A549 (cell line): ENCODE results near the gene RFLNA.

Experiments used
- NPAS2 ChIP-seq: fragments of 250-450 bp; sonication (Bioruptor Pico); IDR thresholded peaks from 2 replicates; pipeline ENCODE4 v1.8.0; 2022; ENCODE audit warnings: mild to moderate bottlenecking, moderate library complexity, borderline replicate concordance
- POLR2A ChIP-seq: IDR thresholded peaks from 2 replicates; pipeline ENCODE4 v1.6.1; 2012; ENCODE audit warnings: mild to moderate bottlenecking, low read length
- RCOR1 ChIP-seq: fragments of 150-350 bp; IDR thresholded peaks from 2 replicates; pipeline ENCODE4 v1.6.1; 2014; ENCODE audit warnings: antibody characterized with exemption, low read length, low read depth
- TF ChIP-seq, protein P1 (sequence below): fragments of >200 bp; sonication (Bioruptor Twin); formaldehyde crosslinking; IDR thresholded peaks from 3 replicates; pipeline ENCODE4 v1.5.1; 2016
- TF ChIP-seq, protein P2 (sequence below): fragments of 450-650 bp; IDR thresholded peaks from 2 replicates; pipeline ENCODE4 v1.6.1; 2014; ENCODE audit warnings: antibody characterized with exemption

DNA sequence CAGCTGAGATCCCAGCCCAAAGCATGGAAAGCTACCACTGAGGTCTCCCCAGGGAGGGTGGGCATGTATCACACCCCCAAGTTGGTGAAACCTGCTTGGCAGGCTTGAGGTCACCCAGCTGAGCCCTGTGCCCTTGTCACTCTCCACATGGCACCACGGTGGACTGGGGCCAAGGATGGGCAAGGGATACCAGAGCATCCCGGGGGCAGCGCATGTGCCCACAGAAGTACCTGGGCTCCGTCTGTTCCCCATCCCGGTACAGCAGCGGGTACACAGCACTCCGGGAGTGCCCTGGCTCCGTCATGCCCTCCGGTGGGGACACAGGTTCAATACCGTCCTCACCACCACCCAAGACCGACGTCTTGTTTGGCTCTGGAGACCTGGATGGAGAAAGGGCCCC, 38.0 kb downstream of the RFLNA start:
- TF ChIP-seq POLR2A (no peak), NPAS2 (CRISPR knock-in tag) (no peak), RCOR1 (no peak)
- TF ChIP-seq, protein P1, sequence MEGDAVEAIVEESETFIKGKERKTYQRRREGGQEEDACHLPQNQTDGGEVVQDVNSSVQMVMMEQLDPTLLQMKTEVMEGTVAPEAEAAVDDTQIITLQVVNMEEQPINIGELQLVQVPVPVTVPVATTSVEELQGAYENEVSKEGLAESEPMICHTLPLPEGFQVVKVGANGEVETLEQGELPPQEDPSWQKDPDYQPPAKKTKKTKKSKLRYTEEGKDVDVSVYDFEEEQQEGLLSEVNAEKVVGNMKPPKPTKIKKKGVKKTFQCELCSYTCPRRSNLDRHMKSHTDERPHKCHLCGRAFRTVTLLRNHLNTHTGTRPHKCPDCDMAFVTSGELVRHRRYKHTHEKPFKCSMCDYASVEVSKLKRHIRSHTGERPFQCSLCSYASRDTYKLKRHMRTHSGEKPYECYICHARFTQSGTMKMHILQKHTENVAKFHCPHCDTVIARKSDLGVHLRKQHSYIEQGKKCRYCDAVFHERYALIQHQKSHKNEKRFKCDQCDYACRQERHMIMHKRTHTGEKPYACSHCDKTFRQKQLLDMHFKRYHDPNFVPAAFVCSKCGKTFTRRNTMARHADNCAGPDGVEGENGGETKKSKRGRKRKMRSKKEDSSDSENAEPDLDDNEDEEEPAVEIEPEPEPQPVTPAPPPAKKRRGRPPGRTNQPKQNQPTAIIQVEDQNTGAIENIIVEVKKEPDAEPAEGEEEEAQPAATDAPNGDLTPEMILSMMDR: no peak
- TF ChIP-seq, protein P2, sequence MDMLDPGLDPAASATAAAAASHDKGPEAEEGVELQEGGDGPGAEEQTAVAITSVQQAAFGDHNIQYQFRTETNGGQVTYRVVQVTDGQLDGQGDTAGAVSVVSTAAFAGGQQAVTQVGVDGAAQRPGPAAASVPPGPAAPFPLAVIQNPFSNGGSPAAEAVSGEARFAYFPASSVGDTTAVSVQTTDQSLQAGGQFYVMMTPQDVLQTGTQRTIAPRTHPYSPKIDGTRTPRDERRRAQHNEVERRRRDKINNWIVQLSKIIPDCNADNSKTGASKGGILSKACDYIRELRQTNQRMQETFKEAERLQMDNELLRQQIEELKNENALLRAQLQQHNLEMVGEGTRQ: no peak
